Activated CD4-positive, CD25-positive, alpha-beta regulatory T cell treated with anti-CD3 and anti-CD28 coated beads, Interleukin-2, amount 50 U/mL, for 72 hours (primary cell): ENCODE results near the gene FAM171A2.
"Not testable (repeated sequence)": the region's sequence is repeated elsewhere in the genome, so short reads cannot be mapped to it uniquely, and the experiment has no call there.

Source experiments
- DNase-seq: peaks from one replicate; pipeline ENCODE4 v3.0.0; 2021

Gene FAM171A2

GRCh38 chr17:44344939-44345453 lies 18.7 kb downstream of the FAM171A2 start, which contains the start of gene GRN:
TSS of gene GRN (plus strand) at chr17:44345302. CDS start at chr17:44349165, 3,863 bp downstream.
- peak; percentile 84 for DNase-seq

- no peak for DNase-seq
Measured at GRCh38 chr17:44343510-44344209, 20.0 kb downstream of the FAM171A2 start.

GRCh38 chr17:44340553-44340952 lies 23.1 kb downstream of the FAM171A2 start:
- DNase-seq: not testable (repeated sequence)

GRCh38 chr17:44338702-44339101 lies 25.0 kb downstream of the FAM171A2 start:
- DNase-seq: no peak

GRCh38 chr17:44335968-44336367 lies 27.7 kb downstream of the FAM171A2 start:
- no peak for DNase-seq

GRCh38 chr17:44335564-44335963 lies 28.1 kb downstream of the FAM171A2 start:
- no peak for DNase-seq

GRCh38 chr17:44334727-44335126 lies 28.9 kb downstream of the FAM171A2 start:
- DNase-seq: no peak

GRCh38 chr17:44334315-44334714 lies 29.3 kb downstream of the FAM171A2 start:
- DNase-seq: no peak

- DNase-seq: no peak
Measured at GRCh38 chr17:44333371-44333770, 30.3 kb downstream of the FAM171A2 start.

GRCh38 chr17:44331249-44331760 lies 32.3 kb downstream of the FAM171A2 start:
- peak; percentile 66 for DNase-seq

GRCh38 chr17:44330263-44330662 lies 33.4 kb downstream of the FAM171A2 start:
- not testable (repeated sequence) for DNase-seq

- not testable (repeated sequence) for DNase-seq
Measured at GRCh38 chr17:44329516-44329915, 34.1 kb downstream of the FAM171A2 start.

GRCh38 chr17:44327715-44328449 lies 35.8 kb downstream of the FAM171A2 start:
- no peak for DNase-seq

- peak; percentile 78 for DNase-seq
Measured at GRCh38 chr17:44326861-44327444, 36.7 kb downstream of the FAM171A2 start.

- peak; percentile 98 for DNase-seq
Measured at GRCh38 chr17:44324571-44325275, 38.9 kb downstream of the FAM171A2 start, which contains the start of gene SLC25A39. TSS of gene SLC25A39 (minus strand) at chr17:44324823. CDS start at chr17:44323562, 1,261 bp downstream.

GRCh38 chr17:44324092-44324570 lies 39.5 kb downstream of the FAM171A2 start:
- no peak for DNase-seq

GRCh38 chr17:44323359-44324091 lies 40.1 kb downstream of the FAM171A2 start:
- no peak for DNase-seq

GRCh38 chr17:44322236-44322895 lies 41.3 kb downstream of the FAM171A2 start:
- DNase-seq: no peak

GRCh38 chr17:44321246-44322120 lies 42.2 kb downstream of the FAM171A2 start:
- DNase-seq: no peak

- no peak for DNase-seq
Measured at GRCh38 chr17:44320066-44320465, 43.6 kb downstream of the FAM171A2 start.
